ENCODE data around the gene DSEL. TPM values are rescaled to one million over a fixed set of nuclear protein-coding genes. Genes with fewer than 3 reads are reported as not detected.

DSEL gene
- total and polyA plus RNA-seq, 2 of the 8 experiments (the other 6 are each of a cell fraction or from before 2014, with no cell fraction given), result 3.0 to 22.8 TPM

GRCh38 chr18:67510831-67511230, 5.7 kb downstream of the DSEL start (continued):
- no peak for TF ChIP-seq CHD7 (IDR thresholded peaks at IDR 0.05; ENCODE audit: insufficient replicate concordance, low read length)
- no peak for TF ChIP-seq CBX5 (IDR thresholded peaks at IDR 0.05; ENCODE audit: low read depth, low read length)

Measured in H1 (cell line).